Measurements from ENCODE around the gene OTC. TPM values are rescaled to one million over a fixed set of nuclear protein-coding genes. Genes with fewer than 3 reads are reported as not detected.

OTC gene
- total RNA-seq (2014; rRNA removed; shearing (Covaris generic)) (not detected in 2 replicates), total RNA-seq (2022) (not detected in 2 replicates), Bru-seq, nascent RNA (not detected), BruChase-seq, experiment 1, labeled RNA remaining after a 6-hour chase (not detected), BruChase-seq, experiment 2, labeled RNA remaining after a 2-hour chase (not detected)
- long read RNA-seq: 0 reads

- POLR2A ChIA-PET: interaction anchor here (1.1 to 1.3 kb wide), 2 partner anchors 11 to 17 kb away, joined by 3 read pairs; no protein-coding TSS in a partner anchor
Measured at GRCh38 chrX:38352362-38352761, at the start of gene OTC. OTC (plus strand) TSS chrX:38352604; CDS start chrX:38352697, 93 bp downstream.

GRCh38 chrX:38304010-38304409 is 48.4 kb upstream of the OTC start:
- no peak overlapping the region for H3K4me2 ChIP-seq (ENCODE audit: low read length)
- no peaks in the 10 kb centered on the region for H3K4me1 ChIP-seq (ENCODE audit: insufficient read depth, low read length, poor library complexity, severe bottlenecking)
- DNase-seq (ENCODE audit: low spot score): peak; percentile 11
- H3K4me3 ChIP-seq (ENCODE audit: low read depth, low read length, poor library complexity, severe bottlenecking): no peak overlapping the region
- no peaks in the 10 kb centered on the region for H3K36me3 ChIP-seq (ENCODE audit: insufficient read depth, low read length)
- no peaks in the 10 kb centered on the region for H4K20me1 ChIP-seq (ENCODE audit: insufficient read depth, low read length)
- no peaks in the 10 kb centered on the region for H3K9me3 ChIP-seq (ENCODE audit: low read length)
- intact Hi-C loops (cut with micrococcal nuclease; ENCODE audit: unreplicated experiment): loop anchor here (10.0 kb wide), 1 partner anchor 61 kb away; no protein-coding TSS in a partner anchor
- H3K9me2 ChIP-seq (ENCODE audit: insufficient read depth, low read length): no peaks in the 10 kb centered on the region
- no peak overlapping the region for H2AFZ ChIP-seq (ENCODE audit: low read length)
- H3K79me2 ChIP-seq (ENCODE audit: insufficient read depth, low read depth, low read length): no peaks in the 10 kb centered on the region
- no peak overlapping the region for H3K27ac ChIP-seq (ENCODE audit: low read depth, low read length, poor library complexity, severe bottlenecking)
- ChIA-PET POLR2A (no interaction called here), CTCF (ENCODE audit: unreplicated experiment) (interaction anchor here (1.4 kb wide), 1 partner anchor 23 kb away, joined by 7 read pairs; the partner anchor contains the start of gene RPGR)
- no TSS peak for BruUV-seq (replicated peaks)
- TF ChIP-seq CTCF (conservative IDR thresholded peaks at IDR 0.05; ENCODE audit: low read length) (peak; percentile 53), EZH2phosphoT487 (IDR thresholded peaks at IDR 0.05; ENCODE audit: borderline replicate concordance, low read depth, low read length) (no peak)

More at GRCh38 chrX:38352362-38352761, at the start of gene OTC:
- no peaks in the 10 kb centered on the region for H3K4me1 ChIP-seq (ENCODE audit: insufficient read depth, low read length, poor library complexity, severe bottlenecking)
- no peaks in the 10 kb centered on the region for H4K20me1 ChIP-seq (ENCODE audit: insufficient read depth, low read length)
- DNase-seq (ENCODE audit: low spot score): no peak
- no peak within 1 kb of the TSS for H3K4me3 ChIP-seq (ENCODE audit: low read depth, low read length, poor library complexity, severe bottlenecking)
- H3K4me2 ChIP-seq (ENCODE audit: low read length): no peak within 1 kb of the TSS
- no peak within 1 kb of the TSS for H3K27ac ChIP-seq (ENCODE audit: low read depth, low read length, poor library complexity, severe bottlenecking)
- no peaks in the 10 kb centered on the region for H3K9me3 ChIP-seq (ENCODE audit: low read length)
- intact Hi-C loops (cut with micrococcal nuclease; ENCODE audit: unreplicated experiment): no loop called here
- H3K79me2 ChIP-seq (ENCODE audit: insufficient read depth, low read depth, low read length): no peaks in the 10 kb centered on the region
- H3K36me3 ChIP-seq (ENCODE audit: insufficient read depth, low read length): no peaks in the 10 kb centered on the region
- CTCF ChIA-PET (ENCODE audit: unreplicated experiment): no interaction called here
- H2AFZ ChIP-seq (ENCODE audit: low read length): no peak within 1 kb of the TSS
- H3K9me2 ChIP-seq (ENCODE audit: insufficient read depth, low read length): no peaks in the 10 kb centered on the region
- BruUV-seq (replicated peaks): no TSS peak
- no peak for TF ChIP-seq CTCF (conservative IDR thresholded peaks at IDR 0.05; ENCODE audit: low read length)
- TF ChIP-seq EZH2phosphoT487 (IDR thresholded peaks at IDR 0.05; ENCODE audit: borderline replicate concordance, low read depth, low read length): no peak

- no peak overlapping the region for H3K27ac ChIP-seq (ENCODE audit: low read depth, low read length, poor library complexity, severe bottlenecking)
Measured at GRCh38 chrX:38305971-38306370, 46.4 kb upstream of the OTC start.

More at GRCh38 chrX:38305971-38306370, 46.4 kb upstream of the OTC start:
- no peaks in the 10 kb centered on the region for H3K9me3 ChIP-seq (ENCODE audit: low read length)
- no peaks in the 10 kb centered on the region for H3K9me2 ChIP-seq (ENCODE audit: insufficient read depth, low read length)
- CTCF ChIA-PET (ENCODE audit: unreplicated experiment): no interaction called here
- no peak overlapping the region for H2AFZ ChIP-seq (ENCODE audit: low read length)
- no peak overlapping the region for H3K4me3 ChIP-seq (ENCODE audit: low read depth, low read length, poor library complexity, severe bottlenecking)
- BruUV-seq (replicated peaks): no TSS peak
- intact Hi-C loops (cut with micrococcal nuclease; ENCODE audit: unreplicated experiment): loop anchor here (10.0 kb wide), 1 partner anchor 59 kb away; no protein-coding TSS in a partner anchor
- no peaks in the 10 kb centered on the region for H4K20me1 ChIP-seq (ENCODE audit: insufficient read depth, low read length)
- DNase-seq (ENCODE audit: low spot score): no peak
- H3K4me1 ChIP-seq (ENCODE audit: insufficient read depth, low read length, poor library complexity, severe bottlenecking): no peaks in the 10 kb centered on the region
- no peak for TF ChIP-seq EZH2phosphoT487 (IDR thresholded peaks at IDR 0.05; ENCODE audit: borderline replicate concordance, low read depth, low read length)
- H3K79me2 ChIP-seq (ENCODE audit: insufficient read depth, low read depth, low read length): no peaks in the 10 kb centered on the region
- H3K4me2 ChIP-seq (ENCODE audit: low read length): no peak overlapping the region
- POLR2A ChIA-PET: no interaction called here
- H3K36me3 ChIP-seq (ENCODE audit: insufficient read depth, low read length): no peaks in the 10 kb centered on the region

Measured in OCI-LY7 (cell line).